ENCODE data around the gene GPR65. TPM values are rescaled to one million over a fixed set of nuclear protein-coding genes. Genes with fewer than 3 reads are reported as not detected.
A peak's percentile ranks its signal among the peaks of the same experiment; 100 is the strongest.

The GPR65 gene
- total and polyA plus RNA-seq, 9 of the 15 experiments (the other 6 are each of a cell fraction or from before 2014, with no cell fraction given): 0.03 to 0.11 (median 0.04) TPM; not detected in 6

DNA sequence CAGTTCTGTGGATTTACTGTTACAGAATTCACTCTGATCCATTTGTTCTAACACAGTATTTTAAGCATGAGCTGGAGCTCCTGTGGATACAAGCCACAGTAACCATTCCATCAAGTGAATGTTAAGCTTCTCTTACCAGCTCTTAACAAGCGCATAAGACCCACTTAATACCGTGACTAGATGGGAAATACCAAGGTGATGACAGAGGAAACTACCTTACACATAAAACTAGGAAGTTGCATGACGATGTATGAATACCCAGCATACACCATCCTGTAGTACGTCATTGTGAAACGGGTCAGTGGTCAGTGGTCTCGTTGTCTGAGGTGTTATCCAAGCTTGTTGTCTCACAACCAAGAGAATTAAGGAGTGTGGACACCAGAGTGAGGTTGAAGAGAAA is 10.0 kb upstream of the GPR65 start:
- H2AFZ ChIP-seq (ENCODE audit: low read depth, low read length): peak overlapping the region; percentile 87
- H3K9me1 ChIP-seq (ENCODE audit: control insufficient read depth, insufficient read depth, low read length): no peaks in the 10 kb centered on the region
- 0 out of 4 replicates have a peak overlapping the region, but pooled peaks of 1 of the 2 experiments have one; percentile 31 for H3K9ac ChIP-seq (ENCODE audit: insufficient read depth in 1 of 2, low read depth in 2 of 2, low read length in 2 of 2)
- no peaks in the 10 kb centered on the region for H3K36me3 ChIP-seq (ENCODE audit: control insufficient read depth, insufficient read depth, low read length)
- DNase-seq (ENCODE audit: extremely low read depth in 1 of 4, low spot score in 3 of 4): peak in 1 of 4 experiments; percentile 20
- H3K4me1 ChIP-seq (replicated peaks in 1 of 2; ENCODE audit: control insufficient read depth in 2 of 2, insufficient read depth in 2 of 2, low read length in 2 of 2): peaks cover 15 to 39% of the 10 kb centered on the region in 2 experiments
- WGBS (ENCODE audit: insufficient coverage, low coverage, missing lambda C conversion rate): 52% methylated on average over 6 of the region's 6 CpGs
- in situ Hi-C loops (cut with MboI) (loop anchor here (25.0 kb wide), 1 partner anchor 567 kb away; the partner anchor contains the start of genes PTPN21 and ZC3H14), intact Hi-C loops (cut with micrococcal nuclease) (no loop called here)
- no peaks in the 10 kb centered on the region for H3K27me3 ChIP-seq (ENCODE audit: control insufficient read depth in 2 of 2, insufficient read depth in 2 of 2, low read length in 2 of 2)
- H3K4me2 ChIP-seq (ENCODE audit: insufficient read depth, low read length): no peak overlapping the region
- H4K20me1 ChIP-seq (replicated peaks; ENCODE audit: control insufficient read depth, insufficient read depth, low read length): no peaks in the 10 kb centered on the region
- FAIRE-seq: no peak
- H3K4me3 ChIP-seq: no peak overlapping the region
- H3K79me2 ChIP-seq (ENCODE audit: control insufficient read depth, insufficient read depth, low read length): no peaks in the 10 kb centered on the region; the same call in 2 of the 3 replicates
- H3K27ac ChIP-seq (ENCODE audit: extremely low read depth, low read depth, low read length): peak overlapping the region; percentile 84; the same call in 2 of the 3 replicates
- ChIA-PET POLR2A (interaction anchor here (0.6 kb wide), 1 partner anchor 182 kb away, joined by 4 read pairs; no protein-coding TSS in a partner anchor), CTCF (ENCODE audit: low intra/inter-chr PET ratio) (no interaction called here)
- no peaks in the 10 kb centered on the region for H3K9me3 ChIP-seq (replicated peaks; ENCODE audit: control insufficient read depth, insufficient read depth, low read depth, low read length)
- ATAC-seq: no peak
- BruUV-seq (replicated peaks): no TSS peak
- TF ChIP-seq, protein P1, sequence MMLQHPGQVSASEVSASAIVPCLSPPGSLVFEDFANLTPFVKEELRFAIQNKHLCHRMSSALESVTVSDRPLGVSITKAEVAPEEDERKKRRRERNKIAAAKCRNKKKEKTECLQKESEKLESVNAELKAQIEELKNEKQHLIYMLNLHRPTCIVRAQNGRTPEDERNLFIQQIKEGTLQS (IDR thresholded peaks at IDR 0.05): 0 out of 2 replicates have a peak, but pooled peaks have one; percentile 8
- TF ChIP-seq, protein P1 (CRISPR knock-in tag; conservative IDR thresholded peaks at IDR 0.05): no peak
- TF ChIP-seq, protein P2, sequence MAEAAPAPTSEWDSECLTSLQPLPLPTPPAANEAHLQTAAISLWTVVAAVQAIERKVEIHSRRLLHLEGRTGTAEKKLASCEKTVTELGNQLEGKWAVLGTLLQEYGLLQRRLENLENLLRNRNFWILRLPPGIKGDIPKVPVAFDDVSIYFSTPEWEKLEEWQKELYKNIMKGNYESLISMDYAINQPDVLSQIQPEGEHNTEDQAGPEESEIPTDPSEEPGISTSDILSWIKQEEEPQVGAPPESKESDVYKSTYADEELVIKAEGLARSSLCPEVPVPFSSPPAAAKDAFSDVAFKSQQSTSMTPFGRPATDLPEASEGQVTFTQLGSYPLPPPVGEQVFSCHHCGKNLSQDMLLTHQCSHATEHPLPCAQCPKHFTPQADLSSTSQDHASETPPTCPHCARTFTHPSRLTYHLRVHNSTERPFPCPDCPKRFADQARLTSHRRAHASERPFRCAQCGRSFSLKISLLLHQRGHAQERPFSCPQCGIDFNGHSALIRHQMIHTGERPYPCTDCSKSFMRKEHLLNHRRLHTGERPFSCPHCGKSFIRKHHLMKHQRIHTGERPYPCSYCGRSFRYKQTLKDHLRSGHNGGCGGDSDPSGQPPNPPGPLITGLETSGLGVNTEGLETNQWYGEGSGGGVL (CRISPR knock-in tag; IDR thresholded peaks at IDR 0.05): no peak
- TF ChIP-seq CREB1 (IDR thresholded peaks at IDR 0.05): no peak
- peak; percentile 29; the same call in 1 of the 2 replicates for TF ChIP-seq CREB1 (CRISPR knock-in tag; IDR thresholded peaks at IDR 0.05)
- TF ChIP-seq MTF1 (CRISPR knock-in tag; IDR thresholded peaks at IDR 0.05; ENCODE audit: borderline replicate concordance): no peak
- TF ChIP-seq, protein P3, sequence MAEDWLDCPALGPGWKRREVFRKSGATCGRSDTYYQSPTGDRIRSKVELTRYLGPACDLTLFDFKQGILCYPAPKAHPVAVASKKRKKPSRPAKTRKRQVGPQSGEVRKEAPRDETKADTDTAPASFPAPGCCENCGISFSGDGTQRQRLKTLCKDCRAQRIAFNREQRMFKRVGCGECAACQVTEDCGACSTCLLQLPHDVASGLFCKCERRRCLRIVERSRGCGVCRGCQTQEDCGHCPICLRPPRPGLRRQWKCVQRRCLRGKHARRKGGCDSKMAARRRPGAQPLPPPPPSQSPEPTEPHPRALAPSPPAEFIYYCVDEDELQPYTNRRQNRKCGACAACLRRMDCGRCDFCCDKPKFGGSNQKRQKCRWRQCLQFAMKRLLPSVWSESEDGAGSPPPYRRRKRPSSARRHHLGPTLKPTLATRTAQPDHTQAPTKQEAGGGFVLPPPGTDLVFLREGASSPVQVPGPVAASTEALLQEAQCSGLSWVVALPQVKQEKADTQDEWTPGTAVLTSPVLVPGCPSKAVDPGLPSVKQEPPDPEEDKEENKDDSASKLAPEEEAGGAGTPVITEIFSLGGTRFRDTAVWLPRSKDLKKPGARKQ (CRISPR knock-in tag; IDR thresholded peaks at IDR 0.05): no peak
- no peak for TF ChIP-seq ZNF707 (CRISPR knock-in tag; conservative IDR thresholded peaks at IDR 0.05)
- TF ChIP-seq FOXA1 (IDR thresholded peaks at IDR 0.05; ENCODE audit: borderline replicate concordance): no peak
- TF ChIP-seq ZNF57 (CRISPR knock-in tag; IDR thresholded peaks at IDR 0.05): no peak
- TF ChIP-seq, protein P4, sequence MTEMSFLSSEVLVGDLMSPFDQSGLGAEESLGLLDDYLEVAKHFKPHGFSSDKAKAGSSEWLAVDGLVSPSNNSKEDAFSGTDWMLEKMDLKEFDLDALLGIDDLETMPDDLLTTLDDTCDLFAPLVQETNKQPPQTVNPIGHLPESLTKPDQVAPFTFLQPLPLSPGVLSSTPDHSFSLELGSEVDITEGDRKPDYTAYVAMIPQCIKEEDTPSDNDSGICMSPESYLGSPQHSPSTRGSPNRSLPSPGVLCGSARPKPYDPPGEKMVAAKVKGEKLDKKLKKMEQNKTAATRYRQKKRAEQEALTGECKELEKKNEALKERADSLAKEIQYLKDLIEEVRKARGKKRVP (CRISPR knock-in tag; IDR thresholded peaks at IDR 0.05): 0 out of 2 replicates have a peak, but pooled peaks have one; percentile 17
- TF ChIP-seq STAG1 (CRISPR knock-in tag; IDR thresholded peaks at IDR 0.05; ENCODE audit: borderline replicate concordance): no peak
- no peak for TF ChIP-seq RBM15 (IDR thresholded peaks at IDR 0.05; ENCODE audit: insufficient read depth, low read length)
- TF ChIP-seq SMAD3 (CRISPR knock-in tag; conservative IDR thresholded peaks at IDR 0.05): 0 out of 2 replicates have a peak, but pooled peaks have one; percentile 21
- TF ChIP-seq RBM17 (IDR thresholded peaks at IDR 0.05; ENCODE audit: borderline replicate concordance, low read depth, low read length): no peak
- no peak for TF ChIP-seq SMC3 (conservative IDR thresholded peaks at IDR 0.05; ENCODE audit: insufficient read depth, low read depth, low read length)
- TF ChIP-seq FOS (IDR thresholded peaks at IDR 0.05; ENCODE audit: extremely low read depth, insufficient read length): no peak

Measured in K562 (cell line).